HG03469 (cell line): ENCODE data around the gene NPIPB12.
A peak's percentile ranks its signal among the peaks of the same experiment; 100 is the strongest.
"Not testable (repeated sequence)": the region's sequence is repeated elsewhere in the genome, so short reads cannot be mapped to it uniquely, and the experiment has no call there.

Experiments
- ATAC-seq: cut with Tn5 transposase; IDR thresholded peaks from one replicate; pipeline ENCODE4 v1.9.1; 2021; ENCODE audit warnings: mild to moderate bottlenecking, moderate library complexity, moderate number of reproducible peaks; ENCODE audit not compliant: unreplicated experiment

Gene NPIPB12

GRCh38 chr16:29506308-29506707, at the start of gene NPIPB12:
Gene NPIPB12, minus strand, starts transcription at chr16:29506408.
- ATAC-seq, result not testable (repeated sequence)

DNA sequence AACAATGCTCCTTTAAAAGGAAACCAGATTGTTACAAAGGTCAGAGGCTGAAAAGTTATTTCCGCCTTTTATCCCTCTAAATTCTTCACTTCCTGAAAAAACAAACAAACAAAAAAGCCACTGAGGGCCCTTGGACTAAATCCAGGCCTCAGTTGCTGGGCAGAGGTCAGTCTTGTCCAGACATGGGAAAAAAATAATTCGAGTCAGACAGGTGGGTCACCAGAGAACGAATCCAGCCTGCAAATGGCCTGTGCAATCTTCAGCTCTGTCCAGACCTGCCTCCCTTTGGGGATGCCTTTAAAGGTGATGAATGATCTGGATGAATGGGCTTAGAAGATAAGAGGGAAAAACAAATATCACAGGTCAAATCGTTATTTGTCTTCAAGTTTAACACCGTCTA, 15.3 kb upstream of the NPIPB12 start:
- not testable (repeated sequence) for ATAC-seq

DNA sequence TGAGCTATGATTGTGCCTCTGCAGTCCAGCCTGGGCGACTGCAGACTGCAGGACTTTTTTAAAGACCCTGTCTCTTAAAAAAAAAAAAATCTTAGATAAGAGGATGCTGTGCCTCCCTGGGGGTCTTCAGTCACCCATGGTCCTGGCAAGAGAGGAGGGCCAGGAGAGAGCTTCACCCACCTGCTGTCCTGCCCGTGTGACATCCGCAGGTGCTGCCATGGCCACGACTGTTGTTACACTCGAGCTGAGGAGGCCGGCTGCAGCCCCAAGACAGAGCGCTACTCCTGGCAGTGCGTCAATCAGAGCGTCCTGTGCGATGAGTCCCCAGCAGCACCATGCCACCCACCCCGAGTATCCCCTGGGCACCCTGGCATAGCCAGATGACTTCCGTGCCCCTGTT, 23.9 kb downstream of the NPIPB12 start:
- ATAC-seq, result not testable (repeated sequence)

DNA sequence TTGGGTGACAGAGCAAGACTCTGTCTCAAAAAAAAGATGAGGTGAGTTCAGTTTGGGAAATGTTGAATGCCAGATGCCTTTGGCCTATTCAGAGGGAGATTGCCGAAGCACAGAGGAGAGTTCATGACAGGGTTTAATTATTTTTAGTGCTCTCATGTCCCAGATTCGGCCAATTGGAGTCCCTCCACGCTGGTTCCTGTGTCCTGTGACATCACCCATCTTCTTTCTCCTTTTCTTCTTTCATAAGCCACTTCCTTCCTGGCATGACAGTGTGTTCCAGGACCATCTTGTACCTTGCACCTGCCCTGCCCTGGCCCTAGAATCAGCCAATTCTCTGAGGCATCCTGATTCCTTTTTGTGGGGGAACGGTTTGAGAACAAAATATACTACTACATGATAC, 34.1 kb downstream of the NPIPB12 start:
- ATAC-seq, result not testable (repeated sequence)

DNA sequence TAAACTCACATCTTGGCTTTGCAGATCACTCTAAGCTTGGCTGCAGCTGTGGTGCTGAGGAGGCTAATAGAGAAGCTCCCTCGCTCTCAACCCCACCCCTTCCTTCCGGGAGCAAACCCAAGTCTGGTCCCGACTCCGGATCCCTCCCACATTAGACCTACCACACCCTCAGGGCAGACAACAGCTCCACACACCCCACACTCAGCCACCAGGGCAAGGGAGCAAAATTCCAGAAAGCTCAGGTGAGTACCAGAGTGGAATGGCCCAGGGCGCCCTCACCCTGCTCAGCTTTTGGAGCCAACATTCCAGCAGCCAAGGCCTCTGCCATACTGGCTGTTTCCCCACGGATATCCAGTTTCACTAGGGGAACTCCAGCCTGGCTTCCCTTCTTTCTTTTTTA, 36.5 kb downstream of the NPIPB12 start:
- ATAC-seq, result not testable (repeated sequence)

- ATAC-seq, result not testable (repeated sequence)
Observed at GRCh38 chr16:29467654-29468366, 38.4 kb downstream of the NPIPB12 start.

GRCh38 chr16:29466904-29467303, 39.3 kb downstream of the NPIPB12 start:
- ATAC-seq, result not testable (repeated sequence)

GRCh38 chr16:29465985-29466824, 40.0 kb downstream of the NPIPB12 start:
- not testable (repeated sequence) for ATAC-seq

DNA sequence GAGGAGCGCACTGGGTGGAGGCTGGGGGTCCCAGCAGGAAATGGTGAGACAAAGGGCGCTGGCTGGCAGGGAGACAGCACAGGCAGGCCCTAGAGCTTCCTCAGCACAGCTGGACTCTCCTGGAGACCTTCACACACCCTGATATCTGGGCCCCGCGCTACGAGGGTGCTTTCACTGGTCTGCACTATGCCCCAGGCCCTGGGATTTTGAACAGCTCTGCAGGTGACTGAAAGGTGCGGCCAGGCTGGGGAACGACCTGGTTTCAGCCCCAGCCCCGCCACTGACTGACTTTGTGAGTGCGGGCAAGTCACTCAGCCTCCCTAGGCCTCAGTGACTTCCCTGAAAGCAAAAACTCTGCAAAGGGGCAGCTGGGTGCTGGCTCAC, 45.6 kb downstream of the NPIPB12 start:
- ATAC-seq, result not testable (repeated sequence)

DNA sequence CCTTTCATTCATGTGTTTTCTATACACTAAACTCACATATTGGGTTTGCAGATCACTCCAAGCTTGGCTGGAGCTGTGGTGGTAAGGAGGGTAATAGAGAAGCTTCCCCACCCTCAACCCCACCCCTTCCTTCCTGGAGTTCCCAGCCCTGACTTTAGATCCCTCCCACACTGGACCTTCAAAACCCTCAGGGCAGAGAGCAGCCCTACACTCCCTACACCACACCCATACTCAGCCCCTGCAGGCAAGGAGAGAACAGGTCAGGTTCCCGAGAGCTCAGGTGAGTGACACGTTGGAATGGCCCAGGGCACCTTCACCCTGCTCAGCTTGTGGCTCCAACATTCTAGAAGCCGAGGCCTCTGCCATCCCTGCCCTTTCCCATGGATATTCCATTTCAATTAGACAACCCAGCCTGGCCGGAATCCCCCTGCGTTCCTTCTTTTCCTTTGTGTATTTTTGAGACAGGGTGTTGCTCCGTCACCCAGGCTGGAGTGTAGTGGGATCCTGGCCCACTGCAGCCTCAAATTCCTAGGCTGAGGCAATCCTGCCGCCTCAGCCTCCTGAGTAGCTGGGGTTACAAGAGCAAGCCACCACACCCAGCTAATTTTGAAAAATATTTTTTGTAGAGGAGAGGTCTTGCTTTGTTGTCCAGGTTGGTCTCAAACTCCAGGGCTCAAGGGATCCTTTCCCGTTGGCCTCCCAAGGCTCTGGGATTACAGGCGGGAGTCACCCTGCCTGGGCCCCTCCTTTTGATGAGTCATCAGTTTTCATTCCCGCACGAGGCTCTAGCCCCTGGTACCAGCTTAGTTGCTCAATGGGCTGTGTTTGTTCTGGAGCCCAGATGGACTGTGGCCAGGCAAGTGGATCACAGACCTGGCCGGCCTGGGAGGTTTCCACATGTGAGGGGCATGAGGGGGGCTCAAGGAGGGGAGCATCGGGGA, 46.2 kb downstream of the NPIPB12 start, which contains the start of gene SULT1A4:
Gene SULT1A4 (plus strand): TSS at position 208 of the 941 bp plus-strand sequence. CDS start 1,473 bp downstream, outside the sequence.
- not testable (repeated sequence) for ATAC-seq

- ATAC-seq, result not testable (repeated sequence)
Observed at GRCh38 chr16:29457660-29458059, 48.5 kb downstream of the NPIPB12 start.

DNA sequence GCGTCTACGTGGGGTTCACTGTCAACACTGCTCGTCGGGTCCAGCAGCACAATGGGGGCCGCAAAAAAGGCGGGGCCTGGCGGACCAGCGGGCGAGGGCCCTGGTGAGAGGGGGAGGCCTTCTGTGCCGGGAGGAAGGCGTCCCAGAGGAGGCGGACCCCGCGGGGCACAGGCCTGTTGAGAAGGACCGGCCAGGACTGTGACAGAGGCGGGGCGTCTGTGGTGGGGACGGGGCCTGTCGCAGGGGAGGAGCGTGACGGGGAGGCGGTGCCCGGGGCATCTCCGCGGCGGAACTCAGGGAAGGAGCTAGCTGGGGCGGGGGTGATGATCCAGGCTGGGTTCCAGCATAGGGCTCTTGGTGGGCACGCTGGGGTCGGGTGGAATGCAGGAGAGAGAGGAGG, 51.4 kb downstream of the NPIPB12 start:
- ATAC-seq, result peak; percentile 21

DNA sequence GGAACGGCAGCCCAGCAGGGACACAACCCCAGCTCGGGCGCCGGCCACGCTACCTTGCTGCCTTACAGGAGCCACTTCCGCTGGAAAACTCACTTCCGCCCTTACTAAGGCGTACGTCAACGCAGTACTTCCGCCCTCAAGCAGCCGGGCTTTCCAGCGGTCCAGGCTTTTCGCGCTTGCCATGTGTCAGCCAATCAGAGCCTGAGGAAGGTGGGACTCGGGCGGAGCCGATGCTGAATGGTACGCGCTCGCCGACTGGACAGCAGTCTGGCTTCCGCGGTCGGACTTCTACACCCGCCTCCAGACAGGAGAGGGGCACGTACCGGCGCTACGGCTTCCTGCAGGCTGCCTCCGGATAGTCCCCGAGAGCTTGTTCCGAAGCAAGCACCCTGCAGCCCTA, 51.9 kb downstream of the NPIPB12 start, which contains the start of the genes BOLA2 and SLX1B:
Gene BOLA2 (minus strand): TSS at position 83 of the 400 bp plus-strand sequence. CDS start 98 bp downstream, outside the sequence.
Gene SLX1B (plus strand): TSS at position 265 of the 400 bp plus-strand sequence.
- peak; percentile 84 for ATAC-seq

DNA sequence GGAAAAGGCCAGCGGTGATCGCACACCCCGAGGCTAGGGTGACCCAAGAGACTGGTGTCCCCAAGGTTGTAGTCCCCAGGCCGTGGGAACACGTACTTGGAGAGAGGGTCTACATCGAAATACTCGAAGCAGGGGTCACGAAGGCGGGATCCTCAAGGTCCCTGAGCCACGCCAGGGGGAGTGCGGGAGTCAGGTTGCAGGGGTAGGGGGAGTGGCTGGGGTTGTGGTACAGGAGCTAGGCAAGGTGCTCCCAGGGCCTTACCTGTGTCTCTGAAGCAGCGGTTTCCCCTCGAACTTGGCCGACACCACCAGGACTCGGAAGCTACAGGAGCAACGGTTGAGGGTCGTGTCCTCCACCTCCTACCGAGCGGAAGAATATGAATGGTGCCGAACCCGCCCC, 52.5 kb downstream of the NPIPB12 start:
- not testable (repeated sequence) for ATAC-seq
